RWPE2 (cell line): ENCODE results near the gene ZNF569.
A peak's percentile ranks its signal among the peaks of the same experiment; 100 is the strongest.

Source experiments
- ATAC-seq: fragments of 200-7000 bp; cut with Tn5 transposase; 3 replicates; pipeline ENCODE4 v1.9.1; 2021; ENCODE audit warnings: low read depth
- DNase-seq: peaks from one replicate; pipeline ENCODE4 v3.0.0-alpha.2; 2020; ENCODE audit warnings: low spot score
- H3K27ac ChIP-seq: fragments of 450-650 bp; 2 replicates; pipeline ENCODE4 v1.5.1; 2017; ENCODE audit warnings: mild to moderate bottlenecking; ENCODE audit not compliant: poor library complexity, severe bottlenecking
- H3K27me3 ChIP-seq: fragments of 250-450 bp; sonication (Bioruptor Pico); 2 replicates; pipeline ENCODE4 v1.5.1; 2021; ENCODE audit warnings: mild to moderate bottlenecking, moderate library complexity; ENCODE audit not compliant: insufficient read depth, poor library complexity, severe bottlenecking
- H3K36me3 ChIP-seq: fragments of 250-450 bp; sonication (Bioruptor Pico); 2 replicates; pipeline ENCODE4 v1.5.1; 2020; ENCODE audit warnings: low read depth, mild to moderate bottlenecking, moderate library complexity
- H3K4me1 ChIP-seq: fragments of 250-450 bp; sonication (Bioruptor Pico); 2 replicates; pipeline ENCODE4 v1.5.1; 2021; ENCODE audit warnings: mild to moderate bottlenecking, moderate library complexity; ENCODE audit not compliant: insufficient read depth, poor library complexity, severe bottlenecking
- H3K4me3 ChIP-seq: fragments of 250-450 bp; sonication (Bioruptor Pico); 2 replicates; pipeline ENCODE4 v1.5.1; 2021; ENCODE audit warnings: mild to moderate bottlenecking, moderate library complexity; ENCODE audit not compliant: severe bottlenecking
- H3K9me3 ChIP-seq: fragments of 250-450 bp; sonication (Bioruptor Pico); 2 replicates; pipeline ENCODE4 v1.5.1; 2021; ENCODE audit warnings: mild to moderate bottlenecking, moderate library complexity; ENCODE audit not compliant: severe bottlenecking
- CTCF ChIP-seq: fragments of 450-650 bp; IDR thresholded peaks from one replicate; pipeline ENCODE4 v1.5.1; 2017; ENCODE audit warnings: mild to moderate bottlenecking, moderate library complexity; ENCODE audit not compliant: poor library complexity, severe bottlenecking

ZNF569 gene

GRCh38 chr19:37472165-37472564, 4.9 kb upstream of the ZNF569 start:
- no peak for TF ChIP-seq CTCF
- peaks cover 19% of the 10 kb centered on the region for H3K36me3 ChIP-seq
- H3K4me3 ChIP-seq, result no peak overlapping the region
- no peak for DNase-seq
- no peaks in the 10 kb centered on the region for H3K9me3 ChIP-seq
- no peaks in the 10 kb centered on the region for H3K4me1 ChIP-seq
- no peaks in the 10 kb centered on the region for H3K27me3 ChIP-seq
- H3K27ac ChIP-seq, result no peak overlapping the region
- no peak for ATAC-seq

GRCh38 chr19:37470216-37470615, 3.0 kb upstream of the ZNF569 start:
- no peak for TF ChIP-seq CTCF
- Histone ChIP-seq H3K27ac (no peak overlapping the region), H3K27me3 (no peaks in the 10 kb centered on the region), H3K4me3 (peak overlapping the region; percentile 75), H3K9me3 (no peaks in the 10 kb centered on the region), H3K36me3 (peaks cover 11% of the 10 kb centered on the region), H3K4me1 (no peaks in the 10 kb centered on the region)
- DNase-seq (no peak), ATAC-seq (no peak)

- no peak for TF ChIP-seq CTCF
- peak within 1 kb of the TSS; percentile 32 for H3K27ac ChIP-seq
- H3K36me3 ChIP-seq, result peaks cover 21% of the 10 kb centered on the region
- ATAC-seq, result peak; percentile 79
- no peaks in the 10 kb centered on the region for H3K27me3 ChIP-seq
- H3K4me1 ChIP-seq, result no peaks in the 10 kb centered on the region
- H3K4me3 ChIP-seq, result peak within 1 kb of the TSS; percentile 75
- H3K9me3 ChIP-seq, result no peaks in the 10 kb centered on the region
- DNase-seq, result peak; percentile 86
These were observed 1.9 kb upstream of the ZNF569 start, which contains the start of gene ZNF570 for GRCh38 chr19:37468961-37469777. Gene ZNF570, plus strand, starts transcription at chr19:37469356. Its CDS starts 999 bp downstream, at chr19:37470355.

- Histone ChIP-seq H3K4me3 (peak overlapping the region; percentile 73), H3K27me3 (no peaks in the 10 kb centered on the region), H3K27ac (peak overlapping the region; percentile 51), H3K9me3 (no peaks in the 10 kb centered on the region), H3K36me3 (peaks cover 31% of the 10 kb centered on the region), H3K4me1 (no peaks in the 10 kb centered on the region)
- no peak for ATAC-seq
- DNase-seq, result no peak
- TF ChIP-seq CTCF, result no peak
These were observed 405 bp upstream of the ZNF569 start for GRCh38 chr19:37467608-37468090.
